Endothelial cell of umbilical vein (primary cell): ENCODE measurements around the gene IRF6.

Source experiments
- CTCF ChIP-seq, 2 donors: IDR thresholded peaks; 1 replicate in 1 of 2; 2 replicates in 1 of 2; pipeline ENCODE4 v1.5.1; 2011; ENCODE audit warnings: low read length in 2 of 2, mild to moderate bottlenecking in 2 of 2, moderate library complexity in 2 of 2, control low read depth in 1 of 2, inconsistent platforms in 1 of 2, low read depth in 1 of 2; ENCODE audit not compliant: insufficient read depth in 1 of 2; ENCODE audit errors: extremely low read depth in 1 of 2
- JUN ChIP-seq: IDR thresholded peaks from 2 replicates; pipeline ENCODE4 v1.6.1; 2011; ENCODE audit warnings: borderline replicate concordance, low read depth; ENCODE audit not compliant: insufficient read length, insufficient read depth
- POLR2AphosphoS5 ChIP-seq: IDR thresholded peaks from 2 replicates; pipeline ENCODE4 v1.6.1; 2012; ENCODE audit warnings: low read depth, mild to moderate bottlenecking, control low read depth, low read length, moderate library complexity; ENCODE audit not compliant: insufficient read depth

DNA sequence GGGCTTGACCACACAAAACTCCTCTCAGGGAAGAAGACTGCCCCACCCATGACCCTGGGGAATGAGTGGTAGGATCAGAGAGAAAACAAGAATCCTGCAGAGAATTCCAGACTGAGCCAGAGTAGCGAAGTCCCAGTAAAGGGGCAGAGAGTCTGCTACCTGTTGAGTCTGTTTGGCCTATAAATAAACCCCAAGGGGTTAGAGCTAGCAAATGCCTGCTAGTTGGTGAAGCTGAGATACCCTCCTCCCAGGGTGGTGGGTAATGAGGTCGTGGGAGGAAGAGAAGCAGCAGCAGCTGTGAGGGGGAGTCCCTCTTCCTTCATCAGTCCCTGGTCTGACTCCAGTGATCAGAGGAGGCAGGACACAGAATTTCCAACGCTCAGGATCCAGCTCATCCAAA lies 47.5 kb downstream of the IRF6 start:
- no peak for TF ChIP-seq JUN
- TF ChIP-seq POLR2AphosphoS5, result no peak
- no peak for TF ChIP-seq CTCF (IDR thresholded peaks at IDR 0.05; ENCODE audit: extremely low read depth in 1 of 2, insufficient read depth in 1 of 2, low read depth in 1 of 2, low read length in 2 of 2)
